HepG2 (cell line): ENCODE measurements around the gene RPS6KC1.

Source experiments
- POLR2A ChIP-seq, 2 experiments: IDR thresholded peaks; 2 replicates each; pipeline ENCODE4 v1.6.1; 2011; ENCODE audit warnings: low read depth in 2 of 2, low read length in 2 of 2, mild to moderate bottlenecking in 1 of 2, moderate library complexity in 1 of 2; ENCODE audit not compliant: insufficient read depth in 1 of 2
- ZNF232 ChIP-seq: sonication (generic); formaldehyde crosslinking; IDR thresholded peaks from 2 replicates; pipeline ENCODE4 v1.4.0; 2020; ENCODE audit warnings: missing genetic modification reagents, borderline replicate concordance
- ZNF446 ChIP-seq: sonication (generic); formaldehyde crosslinking; IDR thresholded peaks from 2 replicates; pipeline ENCODE4 v1.5.0; 2020; ENCODE audit warnings: mild to moderate bottlenecking, missing genetic modification reagents

DNA sequence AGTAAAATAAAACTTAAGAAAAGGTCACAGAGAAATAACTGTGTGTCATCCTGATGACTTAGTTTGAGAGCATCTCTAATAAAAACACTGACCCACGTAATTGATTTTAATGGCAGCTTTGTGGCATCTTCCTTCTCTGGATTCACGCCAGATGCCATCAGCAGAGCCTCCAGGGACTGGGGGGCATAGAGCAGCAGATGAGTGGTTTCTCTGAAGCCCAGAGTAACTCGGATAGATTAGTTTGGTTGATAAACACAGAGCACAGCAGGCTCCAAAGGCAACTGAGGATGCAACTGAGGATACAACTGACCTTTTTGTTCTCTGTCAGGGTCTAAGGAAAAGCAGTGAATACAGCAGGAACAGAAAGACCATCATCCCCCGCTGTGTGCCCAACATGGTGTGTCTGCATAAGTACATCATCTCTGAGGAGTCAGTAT, 180.8 kb downstream of the RPS6KC1 start:
- TF ChIP-seq ZNF232 = no peak
- no peak for TF ChIP-seq POLR2A (IDR thresholded peaks at IDR 0.05; ENCODE audit: insufficient read depth in 1 of 2, low read depth in 2 of 2, low read length in 2 of 2)
- TF ChIP-seq ZNF446 (CRISPR knock-in tag) = no peak
